Measurements from ENCODE around the gene WRNIP1.

WRNIP1 gene

DNA sequence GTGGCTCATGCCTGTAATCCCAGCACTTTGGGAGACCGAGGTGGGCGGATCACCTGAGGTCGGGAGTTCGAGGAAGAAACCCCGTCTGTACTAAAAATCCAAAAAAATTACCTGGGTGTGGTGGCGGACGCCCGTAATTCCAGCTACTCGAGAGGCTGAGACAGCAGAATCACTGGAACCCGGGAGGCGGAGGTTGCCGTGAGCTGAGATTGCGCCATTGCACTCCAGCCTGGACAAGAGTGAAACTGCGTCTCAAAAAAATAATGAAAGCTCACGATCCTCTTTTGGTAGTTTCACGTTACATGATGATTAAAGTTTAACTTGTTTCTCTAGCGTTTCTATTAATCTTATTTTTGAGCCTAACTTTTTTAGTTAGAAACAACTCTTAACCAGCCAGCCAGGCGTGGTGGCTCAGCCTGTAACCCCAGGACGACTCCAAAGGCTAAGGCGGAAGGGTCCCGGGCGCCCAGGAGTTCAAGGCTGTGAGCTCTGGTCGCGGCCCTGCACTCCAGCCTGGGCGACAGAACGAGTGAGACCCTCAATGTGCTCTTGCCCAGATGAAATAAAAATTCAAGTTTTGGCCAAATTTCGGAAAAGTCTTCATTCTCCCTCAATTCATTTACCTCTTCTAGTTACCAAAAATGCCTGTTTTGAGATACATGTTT, 1.2 kb upstream of the WRNIP1 start:
- no peak for DNase-seq

DNA sequence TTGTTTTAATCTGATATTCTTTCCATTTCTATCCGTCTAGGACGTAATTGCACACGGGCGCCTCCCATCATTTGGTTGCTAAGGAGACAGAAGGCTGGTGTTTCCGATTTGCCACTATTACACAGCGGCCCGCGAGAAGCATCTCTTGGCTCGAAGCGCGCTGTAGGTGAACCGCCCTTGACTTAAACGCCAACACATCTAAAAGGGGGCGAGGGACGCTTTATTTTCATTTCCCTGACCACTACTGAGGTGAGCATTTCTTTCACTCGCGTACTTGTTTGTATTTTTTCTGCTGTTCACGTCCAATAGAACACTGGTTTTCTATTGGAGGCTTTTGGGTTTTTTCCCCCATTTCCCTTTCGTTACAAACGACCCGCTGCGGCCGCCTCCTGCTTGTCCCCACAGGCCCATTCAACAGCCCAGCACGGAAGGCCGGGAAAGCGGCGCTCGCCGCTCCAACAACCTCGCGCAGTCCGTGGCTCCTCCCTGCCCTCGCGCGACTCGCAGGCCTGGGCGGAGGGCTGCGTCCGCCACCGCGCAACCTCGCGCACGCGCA, 505 bp upstream of the WRNIP1 start:
- DNase-seq: peak; percentile 59

DNA sequence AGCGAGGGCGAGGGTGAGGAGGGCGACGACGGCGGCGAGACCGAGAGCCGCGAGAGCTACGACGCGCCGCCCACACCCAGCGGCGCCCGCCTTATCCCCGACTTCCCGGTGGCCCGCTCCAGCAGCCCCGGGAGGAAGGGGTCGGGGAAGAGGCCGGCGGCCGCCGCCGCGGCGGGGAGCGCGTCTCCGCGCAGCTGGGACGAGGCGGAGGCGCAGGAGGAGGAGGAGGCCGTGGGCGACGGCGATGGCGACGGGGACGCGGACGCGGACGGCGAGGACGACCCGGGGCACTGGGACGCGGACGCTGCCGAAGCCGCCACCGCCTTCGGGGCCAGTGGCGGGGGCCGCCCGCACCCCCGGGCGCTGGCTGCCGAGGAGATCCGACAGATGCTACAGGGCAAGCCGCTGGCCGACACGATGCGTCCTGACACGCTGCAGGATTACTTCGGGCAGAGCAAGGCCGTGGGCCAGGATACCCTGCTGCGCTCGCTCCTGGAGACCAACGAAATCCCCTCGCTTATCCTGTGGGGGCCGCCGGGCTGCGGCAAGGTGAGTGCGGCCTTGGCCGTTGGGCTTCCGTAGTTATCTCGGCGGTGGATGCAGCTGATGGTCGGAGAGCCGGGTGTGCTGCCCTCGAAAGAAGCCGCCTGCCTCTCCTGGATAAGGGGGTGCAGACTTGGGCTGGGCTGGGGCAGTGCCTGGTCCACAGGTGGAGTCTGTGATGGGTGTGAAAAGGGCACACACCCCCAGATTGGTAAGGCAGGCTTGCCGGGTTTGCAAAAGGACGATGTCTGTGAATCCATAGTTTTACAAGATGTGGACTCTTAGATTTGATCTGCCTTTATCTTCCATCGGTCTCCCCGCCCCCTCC, 938 bp downstream of the WRNIP1 start:
- DNase-seq: no peak

DNA sequence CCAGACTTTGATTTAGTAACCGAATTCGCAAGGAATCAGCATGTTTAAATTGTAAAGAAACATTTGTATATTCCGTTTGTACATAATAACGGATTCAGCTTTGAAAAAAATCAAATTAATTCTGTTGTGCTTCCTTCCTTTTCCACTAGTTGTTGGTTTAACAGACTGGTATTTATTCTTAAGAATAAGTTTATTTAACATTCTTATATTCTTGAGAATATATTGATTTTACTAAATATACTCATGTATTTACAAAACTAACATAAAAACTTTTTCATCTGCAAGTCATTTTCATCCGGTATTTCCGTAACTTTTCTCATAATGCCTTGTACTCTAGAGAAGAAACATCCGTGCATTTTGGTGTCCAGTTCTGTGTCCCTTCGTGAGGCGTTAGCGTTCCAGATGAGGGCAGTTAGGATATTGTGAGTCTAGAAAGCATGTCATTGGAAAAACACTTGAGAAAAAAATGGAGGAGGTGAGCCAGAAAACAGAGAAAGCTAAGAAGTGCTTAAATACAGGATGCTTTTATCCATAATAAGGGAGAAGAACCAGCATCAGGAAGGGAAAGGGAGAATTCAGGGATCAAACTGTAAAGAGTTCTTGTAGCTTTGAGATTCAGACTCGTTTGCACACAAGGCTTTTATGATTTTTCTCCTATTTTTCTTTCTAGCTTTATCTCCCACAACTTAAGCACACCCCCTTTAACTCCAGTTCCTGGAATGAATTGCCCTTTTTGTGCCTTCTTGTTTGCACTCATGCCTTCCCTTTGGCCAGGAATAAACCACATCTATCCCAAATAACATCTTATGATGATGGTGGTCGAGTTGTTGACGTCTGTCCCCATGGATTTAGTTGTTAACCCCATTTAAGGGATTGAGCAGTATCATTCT, 1.8 kb downstream of the WRNIP1 start:
- DNase-seq: no peak

DNA sequence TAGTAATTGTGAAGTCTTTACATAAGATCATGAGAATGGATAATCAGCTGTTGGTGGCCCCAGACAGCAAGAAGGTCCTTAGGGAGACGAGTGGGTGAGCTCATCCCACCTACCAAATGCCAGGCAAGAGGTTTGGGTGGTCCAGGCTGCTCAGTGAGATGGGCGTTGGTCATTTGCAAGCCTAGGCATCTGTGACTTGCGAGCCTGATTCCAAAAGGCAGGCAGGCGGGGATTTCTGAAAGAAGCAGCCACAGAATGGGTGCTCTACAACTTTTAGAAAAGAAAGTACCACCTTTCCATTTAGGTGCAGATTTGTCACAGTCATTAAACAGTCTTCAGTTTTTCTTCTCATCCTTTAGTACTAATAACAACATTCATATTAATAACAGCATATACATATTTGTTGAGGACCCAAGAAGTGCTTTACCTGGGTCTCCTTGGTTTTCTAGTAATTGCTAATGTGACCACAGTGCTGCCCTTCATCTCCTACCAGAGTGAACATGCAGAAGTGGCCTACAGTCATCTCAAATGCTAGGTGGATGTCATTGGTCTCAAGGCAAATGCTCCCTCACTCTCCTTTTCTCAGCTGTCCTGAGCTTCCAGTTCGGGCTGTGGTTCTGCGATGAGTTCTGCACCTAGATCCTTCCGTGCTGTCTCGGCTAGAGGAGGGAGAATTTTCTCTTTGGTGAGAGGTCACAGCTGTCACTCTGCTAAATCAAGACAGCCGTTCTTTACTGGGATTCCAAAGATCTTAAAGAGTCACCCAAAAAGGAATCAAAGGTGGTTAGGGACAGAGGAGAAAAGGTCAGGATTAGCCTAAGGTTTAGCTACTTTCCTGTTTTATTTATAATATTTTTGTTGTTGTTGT, 2.7 kb downstream of the WRNIP1 start:
- no peak for DNase-seq

DNA sequence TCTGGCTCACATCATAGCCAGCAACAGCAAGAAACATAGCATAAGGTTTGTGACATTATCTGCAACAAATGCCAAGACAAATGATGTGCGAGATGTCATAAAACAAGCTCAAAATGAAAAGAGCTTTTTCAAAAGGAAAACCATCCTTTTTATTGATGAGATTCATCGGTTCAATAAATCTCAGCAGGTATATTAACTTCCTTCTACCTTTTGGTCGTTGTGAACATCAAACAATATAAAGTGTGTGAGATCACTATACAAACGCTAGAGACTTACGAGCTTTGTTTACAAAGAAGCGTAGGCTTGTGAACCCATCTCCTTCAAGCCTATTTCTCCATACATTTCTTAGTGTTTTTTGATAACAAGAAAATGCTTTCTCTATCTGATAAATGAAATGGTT, 3.5 kb downstream of the WRNIP1 start:
- no peak for DNase-seq

DNA sequence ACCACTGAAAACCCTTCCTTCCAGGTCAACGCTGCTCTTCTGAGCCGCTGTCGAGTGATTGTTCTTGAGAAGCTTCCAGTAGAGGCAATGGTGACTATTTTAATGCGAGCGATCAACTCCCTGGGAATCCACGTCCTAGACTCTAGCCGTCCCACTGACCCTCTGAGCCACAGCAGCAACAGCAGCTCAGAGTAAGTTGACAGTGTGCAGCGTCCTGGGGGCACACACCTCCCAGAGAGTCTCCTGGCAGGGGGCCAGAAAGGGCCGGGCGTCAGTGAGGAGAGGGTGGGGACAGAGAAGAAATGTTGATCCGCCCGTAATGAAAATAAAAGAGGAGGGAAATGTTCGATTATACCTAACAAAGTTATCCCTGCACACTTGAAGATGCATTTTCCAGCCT, 5.0 kb downstream of the WRNIP1 start:
- no peak for DNase-seq

DNA sequence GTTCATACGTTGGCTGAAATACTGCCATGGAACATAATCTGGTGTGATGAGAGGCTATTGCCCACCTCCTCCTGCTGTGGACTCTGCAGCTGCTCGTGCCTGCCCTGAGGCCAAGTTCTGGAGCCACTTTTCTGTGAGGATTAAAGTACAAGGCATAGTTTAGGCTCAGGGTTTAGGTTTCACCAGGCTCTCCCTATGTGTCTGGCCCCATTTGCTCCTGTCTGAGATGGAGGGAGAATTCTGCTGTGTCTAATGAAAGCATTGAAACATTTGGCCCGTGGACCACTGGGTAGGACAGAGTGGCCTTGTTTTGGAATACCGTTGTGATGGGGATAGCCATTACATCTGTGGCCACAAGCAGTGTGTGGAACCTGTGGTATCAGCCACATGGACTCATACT, 5.9 kb downstream of the WRNIP1 start:
- no peak for DNase-seq

DNA sequence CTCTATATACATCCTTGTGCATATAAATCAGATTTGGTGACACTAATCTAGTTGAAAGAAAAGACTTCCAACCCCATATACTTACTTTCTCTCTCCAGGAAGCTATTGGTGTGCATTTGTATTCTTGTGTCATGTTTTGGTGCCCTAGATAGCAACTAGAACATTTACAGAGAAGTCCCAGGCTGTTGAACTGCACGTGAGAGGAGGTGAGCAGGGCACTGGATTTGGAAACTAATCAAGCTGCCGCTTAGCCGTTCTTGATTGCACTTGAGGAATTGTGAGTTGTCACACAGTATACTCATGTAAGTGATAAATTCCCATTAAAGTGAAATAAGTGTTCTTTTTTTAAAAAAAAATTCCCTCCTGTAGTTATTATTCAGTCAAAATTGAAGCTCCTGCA, 7.6 kb downstream of the WRNIP1 start:
- DNase-seq: no peak

DNA sequence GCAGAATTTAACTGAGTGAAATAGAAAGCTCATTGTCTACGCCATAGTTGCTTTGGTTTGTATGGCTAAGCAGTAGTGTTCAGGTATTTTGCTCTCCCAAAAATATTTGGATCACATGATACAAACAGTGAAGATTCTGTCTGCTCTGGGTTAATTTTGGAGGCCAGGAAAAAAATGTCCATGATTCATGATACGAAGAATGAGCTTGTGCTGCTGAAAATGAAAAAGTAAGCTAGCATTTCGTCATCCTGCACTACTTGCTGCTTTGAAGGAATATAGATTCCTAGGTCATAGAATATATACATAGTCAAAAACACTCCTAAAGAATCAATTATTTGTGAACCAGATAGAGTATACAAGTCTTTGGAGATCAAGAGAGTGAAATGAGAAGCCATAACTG, 8.3 kb downstream of the WRNIP1 start:
- DNase-seq: no peak

DNA sequence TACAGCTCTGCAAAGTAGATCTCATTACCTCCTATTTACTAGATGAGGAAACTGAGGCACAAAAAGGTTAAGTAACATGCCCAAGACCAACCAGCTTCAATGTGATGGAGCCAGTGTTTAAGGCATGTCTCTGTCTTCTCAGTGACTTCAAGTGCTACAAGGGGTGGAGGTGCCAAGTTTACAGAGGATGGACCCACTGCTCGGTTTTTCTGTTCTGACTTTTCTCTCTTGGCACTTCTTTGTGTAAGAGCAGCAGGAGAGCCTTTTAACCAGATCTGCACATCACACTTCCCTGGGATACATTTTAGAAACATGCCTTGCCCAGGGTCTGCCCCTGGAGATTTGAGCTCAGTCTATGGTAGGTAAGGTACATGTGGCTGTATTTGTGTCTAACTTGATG, 9.8 kb downstream of the WRNIP1 start:
- no peak for DNase-seq

DNA sequence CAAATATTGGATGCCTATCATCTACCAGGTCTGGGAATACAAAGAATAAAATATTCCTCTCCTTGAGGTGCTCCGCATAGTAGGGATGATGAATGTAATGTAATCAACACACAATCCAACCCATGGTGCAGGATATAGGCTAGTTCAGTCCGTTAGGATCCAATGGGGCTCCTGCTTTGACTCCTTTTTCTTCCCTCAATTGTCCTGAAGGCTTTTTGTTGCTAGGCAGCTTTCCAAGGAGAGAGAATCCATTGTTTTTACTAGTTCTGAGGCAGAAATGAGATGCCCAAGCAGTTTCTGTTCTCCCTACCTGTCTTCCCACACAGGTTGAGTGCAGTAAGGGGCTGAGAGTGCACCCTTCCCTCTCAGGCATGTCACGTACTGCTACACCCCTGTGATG, 12.1 kb downstream of the WRNIP1 start:
- DNase-seq: no peak

DNA sequence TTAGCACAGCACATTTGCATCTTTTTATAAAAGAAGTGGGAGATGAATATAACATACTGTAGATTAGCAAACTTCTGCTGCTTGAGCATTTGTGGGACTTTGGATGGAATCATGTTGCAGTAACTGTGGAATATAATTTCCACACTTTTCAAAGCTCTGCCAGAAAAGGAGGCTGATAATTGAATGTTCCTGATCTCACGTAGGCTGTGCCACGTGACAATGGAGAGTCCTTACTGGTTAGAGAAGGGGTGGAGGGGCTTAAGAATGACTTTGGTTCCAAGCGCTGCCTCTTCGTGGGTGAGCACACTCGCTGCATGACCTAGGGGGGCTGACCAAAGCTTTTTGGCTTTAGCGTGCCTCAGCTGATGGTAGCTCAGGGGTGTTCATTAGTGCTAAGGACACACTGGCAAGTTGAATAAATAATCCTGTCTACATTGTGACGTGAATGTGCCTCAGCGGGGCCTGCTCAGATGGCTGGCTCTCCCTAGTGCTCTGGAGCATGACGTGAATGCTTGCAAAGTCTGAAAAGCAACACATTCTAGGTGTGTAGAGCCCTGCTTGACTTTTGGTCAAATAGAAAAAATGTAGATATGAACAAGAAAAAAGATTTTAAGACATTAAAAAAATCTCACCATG, 15.0 kb downstream of the WRNIP1 start:
- no peak for DNase-seq

DNA sequence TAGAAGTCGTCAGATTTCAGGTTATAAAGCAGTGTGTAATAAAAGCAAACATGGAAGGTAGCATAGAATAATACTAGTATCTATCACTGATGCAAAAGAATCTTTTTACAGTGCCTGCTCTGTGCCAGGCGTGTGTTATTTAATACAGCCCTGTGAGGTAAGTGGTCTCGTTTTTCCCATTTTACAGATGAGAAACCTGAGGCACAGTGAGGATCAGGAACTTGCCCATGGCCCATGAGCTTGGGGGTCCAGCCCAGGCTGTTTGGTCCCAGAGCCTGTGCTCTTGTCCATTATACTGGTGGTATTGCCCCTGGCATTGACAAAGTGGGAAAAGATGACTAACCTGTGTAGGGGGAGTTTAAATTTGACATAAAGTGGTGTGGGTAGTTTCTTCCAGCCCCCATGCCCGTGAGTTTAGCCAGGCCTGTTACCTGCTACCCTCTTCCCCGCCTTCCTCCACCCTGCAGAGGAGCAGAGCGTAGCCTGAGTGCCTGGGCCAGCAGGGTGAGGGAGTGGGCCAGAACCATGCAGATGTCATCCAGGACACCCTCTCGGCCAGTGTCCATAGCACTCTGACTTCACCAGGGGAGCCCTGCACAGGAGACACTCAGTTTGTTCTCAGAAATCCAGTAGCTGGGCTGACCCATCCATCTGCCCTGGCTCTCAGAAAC, 16.6 kb downstream of the WRNIP1 start:
- no peak for DNase-seq

DNA sequence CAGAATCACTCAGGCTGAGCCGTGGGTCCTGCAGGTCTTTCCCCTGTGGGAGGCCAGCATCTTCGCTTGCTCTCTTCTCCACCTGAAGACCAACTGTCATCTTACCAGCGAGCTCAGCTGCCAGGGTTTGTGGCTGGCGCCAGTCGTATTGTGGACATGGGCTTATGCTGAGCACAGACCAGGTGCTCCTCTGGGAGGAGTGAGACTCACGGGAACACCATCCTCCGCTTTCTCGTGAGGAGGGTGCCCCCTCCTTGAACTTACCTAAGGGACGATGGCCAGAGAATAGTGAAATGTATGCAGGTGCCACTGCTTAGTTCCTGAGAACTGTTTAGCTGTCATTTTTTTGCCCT, 17.1 kb downstream of the WRNIP1 start:
- DNase-seq: no peak

DNA sequence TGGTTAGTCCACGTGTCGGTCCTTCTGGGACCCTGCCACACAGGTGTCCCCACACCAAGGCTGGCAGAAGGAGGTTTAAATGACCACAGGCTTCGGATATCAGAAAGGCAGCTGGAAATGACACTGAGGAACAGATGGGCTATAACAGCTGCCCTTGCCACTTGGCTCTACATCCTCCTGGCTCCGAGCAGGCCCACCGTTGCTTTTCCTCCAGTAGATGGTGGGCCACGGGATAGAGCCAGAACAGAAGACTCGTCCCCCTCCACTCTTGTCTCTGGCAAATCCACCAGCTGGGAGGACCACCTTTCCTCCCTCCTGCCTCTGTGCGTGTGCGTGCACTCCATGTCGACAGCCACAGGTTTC, 17.6 kb downstream of the WRNIP1 start:
- DNase-seq: no peak

DNA sequence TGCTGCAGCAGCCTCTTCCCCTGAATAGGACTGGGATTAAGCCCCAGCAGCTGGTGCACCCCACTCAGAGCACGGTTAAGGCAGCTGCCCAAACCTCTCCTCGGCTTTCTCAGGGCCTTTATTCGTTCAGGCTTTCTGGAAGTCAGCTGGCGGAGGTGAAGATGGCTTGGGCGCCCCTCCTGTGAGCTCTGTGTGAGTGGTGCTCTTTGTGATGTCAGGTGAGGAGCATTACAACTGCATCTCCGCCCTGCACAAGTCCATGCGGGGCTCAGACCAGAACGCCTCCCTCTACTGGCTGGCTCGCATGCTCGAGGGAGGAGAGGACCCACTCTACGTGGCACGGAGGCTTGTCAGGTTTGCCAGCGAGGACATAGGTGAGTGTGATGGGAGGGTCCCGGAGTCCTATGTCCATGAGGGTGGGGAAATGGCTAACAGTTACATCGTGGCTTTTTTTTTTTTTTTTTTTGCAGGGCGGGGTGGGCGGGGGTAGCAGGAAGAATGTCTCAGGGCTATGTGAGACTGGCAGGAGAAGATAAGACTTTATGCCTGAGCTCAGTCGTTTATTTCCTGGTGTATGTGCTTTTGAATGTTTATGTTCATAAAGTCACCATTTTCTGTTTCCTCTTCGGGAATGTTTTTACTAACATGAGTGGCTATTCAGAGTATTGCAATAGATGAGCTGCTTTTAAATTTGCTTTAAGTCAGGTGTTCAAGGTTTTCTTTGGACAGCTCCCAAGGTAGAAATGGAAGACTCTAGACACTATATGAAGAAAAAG, 18.2 kb downstream of the WRNIP1 start:
- DNase-seq: no peak

DNA sequence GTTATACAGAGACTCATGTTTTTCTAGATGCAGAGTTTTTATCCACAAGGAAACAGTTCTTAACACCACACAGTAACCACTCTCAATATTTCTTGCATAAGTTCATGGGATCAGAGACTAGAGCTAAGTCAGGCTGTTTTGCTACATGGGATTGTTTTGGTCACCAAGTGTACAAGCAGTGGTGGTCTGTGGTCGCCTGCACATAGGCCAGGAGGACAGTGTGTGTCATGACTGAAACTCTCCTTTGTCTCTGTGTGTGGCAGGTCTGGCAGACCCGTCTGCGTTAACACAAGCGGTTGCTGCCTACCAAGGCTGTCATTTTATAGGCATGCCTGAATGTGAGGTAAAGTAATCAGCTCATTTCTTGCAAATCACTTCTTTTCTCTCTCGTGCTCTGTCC, 18.9 kb downstream of the WRNIP1 start:
- no peak for DNase-seq

DNA sequence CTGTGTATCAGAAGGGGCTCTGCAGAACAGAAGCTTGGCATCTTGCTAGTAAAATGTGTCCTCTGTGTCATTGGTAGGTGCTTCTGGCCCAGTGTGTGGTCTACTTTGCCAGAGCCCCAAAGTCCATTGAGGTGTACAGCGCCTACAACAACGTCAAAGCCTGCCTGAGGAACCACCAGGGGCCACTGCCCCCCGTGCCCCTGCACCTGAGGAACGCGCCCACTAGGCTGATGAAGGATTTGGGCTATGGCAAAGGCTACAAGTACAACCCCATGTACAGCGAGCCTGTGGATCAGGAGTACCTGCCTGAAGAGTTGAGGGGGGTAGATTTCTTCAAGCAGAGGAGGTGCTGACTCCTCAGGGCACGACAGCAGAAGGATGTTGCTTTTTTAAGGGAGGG, 19.7 kb downstream of the WRNIP1 start:
- DNase-seq: no peak

DNA sequence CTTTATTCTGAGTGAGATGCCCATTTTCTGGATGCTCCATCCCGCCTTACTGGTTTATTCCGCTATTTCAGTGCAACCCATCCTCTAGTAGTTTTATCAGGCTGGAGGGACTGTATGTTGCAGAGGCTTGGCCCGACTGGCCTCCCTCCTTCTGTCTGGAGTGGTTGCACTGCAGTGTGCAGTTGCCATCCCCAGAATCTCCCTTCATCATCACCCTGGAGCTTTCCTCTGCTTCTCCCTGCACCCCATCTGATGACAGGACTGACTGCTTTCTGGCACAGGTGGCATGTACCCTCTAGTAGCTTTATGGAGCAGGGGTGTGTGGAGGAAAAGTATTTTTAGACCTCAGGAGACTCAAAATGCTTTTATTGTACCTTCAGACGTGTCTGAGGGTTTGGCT, 21.1 kb downstream of the WRNIP1 start:
- DNase-seq: no peak

All from GF-D8 (cell line).